HG03571 (cell line): ENCODE measurements around the gene PCDH9.

Experiments used
- ATAC-seq: cut with Tn5 transposase; IDR thresholded peaks from one replicate; pipeline ENCODE4 v1.9.1; 2021; ENCODE audit not compliant: unreplicated experiment

PCDH9 gene

GRCh38 chr13:66430728-66431127 is 799.4 kb downstream of the PCDH9 start:
- no peak for ATAC-seq

- ATAC-seq = no peak
Measured at GRCh38 chr13:66430269-66430668, 799.9 kb downstream of the PCDH9 start.

- ATAC-seq = no peak
Measured at GRCh38 chr13:66429156-66429555, 801.0 kb downstream of the PCDH9 start.

GRCh38 chr13:66427458-66427861 is 802.7 kb downstream of the PCDH9 start:
- ATAC-seq = no peak

GRCh38 chr13:66425741-66426140 is 804.4 kb downstream of the PCDH9 start:
- no peak for ATAC-seq

- ATAC-seq = no peak
Measured at GRCh38 chr13:66424422-66424821, 805.7 kb downstream of the PCDH9 start.

GRCh38 chr13:66415444-66415843 is 814.7 kb downstream of the PCDH9 start:
- no peak for ATAC-seq

GRCh38 chr13:66414066-66414800 is 815.9 kb downstream of the PCDH9 start:
- no peak for ATAC-seq

GRCh38 chr13:66410314-66410713 is 819.8 kb downstream of the PCDH9 start:
- ATAC-seq = no peak

GRCh38 chr13:66409542-66409941 is 820.6 kb downstream of the PCDH9 start:
- ATAC-seq = no peak

GRCh38 chr13:66407128-66407527 is 823.0 kb downstream of the PCDH9 start:
- ATAC-seq = no peak

GRCh38 chr13:66405908-66406802 is 824.0 kb downstream of the PCDH9 start:
- ATAC-seq = no peak

GRCh38 chr13:66402546-66402945 is 827.6 kb downstream of the PCDH9 start:
- ATAC-seq = no peak

GRCh38 chr13:66402066-66402465 is 828.1 kb downstream of the PCDH9 start:
- no peak for ATAC-seq

- no peak for ATAC-seq
Measured at GRCh38 chr13:66400292-66400691, 829.8 kb downstream of the PCDH9 start.

GRCh38 chr13:66399873-66400272 is 830.3 kb downstream of the PCDH9 start:
- ATAC-seq = no peak

GRCh38 chr13:66397133-66397532 is 833.0 kb downstream of the PCDH9 start:
- no peak for ATAC-seq

GRCh38 chr13:66391322-66391721 is 838.8 kb downstream of the PCDH9 start:
- no peak for ATAC-seq

- ATAC-seq = no peak
Measured at GRCh38 chr13:66378894-66379293, 851.2 kb downstream of the PCDH9 start.

- no peak for ATAC-seq
Measured at GRCh38 chr13:66377569-66377968, 852.6 kb downstream of the PCDH9 start.

GRCh38 chr13:66375756-66376155 is 854.4 kb downstream of the PCDH9 start:
- no peak for ATAC-seq

GRCh38 chr13:66369666-66370065 is 860.5 kb downstream of the PCDH9 start:
- ATAC-seq = no peak
